HTERT RPE-1 (cell line): ENCODE measurements around the gene MAP3K5.

Source experiments
- in situ Hi-C: fragments of 300-500 bp; cut with MboI; formaldehyde crosslinking; loops from 4 replicates; pipeline ENCODE4 v1.14.3; 2020; ENCODE audit warnings: low sequenced_read_pairs

MAP3K5 gene

DNA sequence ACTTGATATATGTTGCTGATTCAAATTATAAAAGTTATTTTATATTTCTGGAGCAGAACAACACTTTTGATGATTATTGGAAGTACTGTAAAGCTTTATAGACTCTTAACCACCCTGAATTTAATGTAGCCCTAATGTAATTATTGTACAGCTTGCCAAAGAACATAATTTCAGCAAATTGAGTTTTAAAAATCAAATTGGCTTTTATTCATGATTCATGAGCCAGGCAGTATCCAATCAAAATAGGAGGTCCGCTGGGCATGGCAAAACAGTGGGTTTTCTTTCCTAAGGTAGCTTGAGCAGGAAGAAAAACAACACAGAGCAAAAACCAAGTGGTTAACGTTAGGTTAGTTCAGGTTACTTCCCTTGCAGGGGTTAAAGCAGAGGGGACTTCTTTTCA lies 177.3 kb downstream of the MAP3K5 start:
- in situ Hi-C loops = no loop called here

GRCh38 chr6:136614350-136614749 lies 177.9 kb downstream of the MAP3K5 start:
- in situ Hi-C loops = no loop called here

DNA sequence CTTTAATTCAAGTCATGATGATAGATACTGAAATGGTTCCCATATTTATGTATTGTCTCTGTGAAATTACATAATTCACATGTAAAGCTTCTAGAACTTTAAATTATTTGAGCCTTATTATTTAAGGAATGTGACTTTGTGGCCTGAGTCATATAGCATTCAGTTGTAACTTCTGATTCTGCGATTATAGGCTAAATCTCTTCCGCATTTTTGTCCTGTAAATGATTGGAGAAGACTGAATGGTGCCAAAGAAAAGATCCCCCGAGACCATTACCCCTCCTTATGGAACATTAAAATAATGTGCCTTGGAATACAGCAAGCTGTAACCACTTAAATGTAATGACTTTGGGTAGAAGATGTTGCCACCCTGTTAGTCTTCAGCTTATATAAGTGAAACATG lies 178.8 kb downstream of the MAP3K5 start:
- in situ Hi-C loops = no loop called here

DNA sequence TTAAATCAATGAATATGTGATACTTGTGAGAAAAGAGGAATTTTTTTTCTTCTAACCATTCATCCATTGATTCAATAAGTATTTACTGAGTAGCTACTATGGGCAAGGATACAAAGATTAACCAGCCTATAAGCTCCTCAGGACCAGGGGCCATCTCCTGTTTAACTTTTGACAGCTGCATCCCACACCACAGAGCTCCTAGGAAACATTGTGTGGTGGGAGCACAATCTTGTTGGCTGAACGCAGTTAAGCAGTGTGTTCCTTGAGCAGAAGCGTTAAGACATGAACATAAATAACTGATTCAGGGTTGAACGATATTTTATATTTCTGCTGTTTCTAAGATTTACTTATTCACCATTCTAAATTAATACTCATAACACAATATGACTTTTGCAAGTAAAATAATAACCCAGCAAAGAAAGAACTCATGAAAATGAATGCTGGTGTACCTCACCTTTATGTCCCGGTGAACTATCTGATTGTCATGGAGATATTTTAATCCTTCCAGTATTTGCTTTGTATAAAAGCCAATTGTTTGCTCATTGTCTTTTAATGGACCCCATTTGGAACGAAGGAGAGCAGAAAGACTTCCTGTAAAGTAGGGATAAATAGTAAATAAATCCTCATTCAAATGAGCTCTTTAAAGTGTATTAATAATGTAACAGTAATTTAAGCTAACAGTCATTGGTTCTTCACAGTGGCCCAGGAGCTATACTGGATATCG lies 179.4 kb downstream of the MAP3K5 start:
- in situ Hi-C loops = no loop called here

DNA sequence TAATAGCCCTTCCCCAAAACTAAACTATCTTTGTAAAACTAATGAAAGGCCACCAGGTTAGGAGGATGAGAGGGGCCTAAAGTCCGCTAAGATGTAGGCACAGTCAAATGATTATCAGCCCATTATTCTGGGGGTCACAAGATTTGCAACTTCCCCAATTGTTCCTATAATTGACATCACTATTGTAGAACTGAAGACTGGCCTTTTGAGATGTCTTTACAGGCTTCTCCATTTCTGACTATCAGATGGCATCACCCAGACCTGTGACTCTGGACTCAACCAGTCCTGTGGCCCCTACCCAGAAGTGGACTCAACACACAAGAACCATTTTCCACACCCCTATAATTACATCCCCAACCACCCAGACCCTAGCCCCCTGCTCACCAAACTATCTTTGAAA lies 180.5 kb downstream of the MAP3K5 start:
- in situ Hi-C loops = no loop called here

DNA sequence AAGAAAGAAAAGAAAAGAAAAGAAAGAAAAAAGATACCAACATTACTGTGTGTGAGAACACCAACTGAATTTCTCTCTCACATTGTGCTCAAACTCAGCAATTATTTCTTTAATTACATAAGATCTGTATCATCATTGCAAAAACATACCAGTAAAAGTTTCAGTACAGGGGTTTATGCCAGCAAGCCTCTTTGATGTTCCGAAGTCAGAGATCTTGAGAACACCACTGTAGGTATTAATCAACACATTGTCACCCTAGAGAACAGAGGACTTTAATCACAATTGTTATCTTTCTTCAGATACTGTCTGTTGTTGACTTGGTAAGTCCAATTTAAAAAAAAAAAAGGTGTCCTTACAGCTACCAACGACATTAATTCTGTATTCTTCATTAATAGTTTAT lies 181.1 kb downstream of the MAP3K5 start:
- in situ Hi-C loops = no loop called here

- in situ Hi-C loops = no loop called here
Observed at GRCh38 chr6:136609873-136610706, 182.2 kb downstream of the MAP3K5 start.

DNA sequence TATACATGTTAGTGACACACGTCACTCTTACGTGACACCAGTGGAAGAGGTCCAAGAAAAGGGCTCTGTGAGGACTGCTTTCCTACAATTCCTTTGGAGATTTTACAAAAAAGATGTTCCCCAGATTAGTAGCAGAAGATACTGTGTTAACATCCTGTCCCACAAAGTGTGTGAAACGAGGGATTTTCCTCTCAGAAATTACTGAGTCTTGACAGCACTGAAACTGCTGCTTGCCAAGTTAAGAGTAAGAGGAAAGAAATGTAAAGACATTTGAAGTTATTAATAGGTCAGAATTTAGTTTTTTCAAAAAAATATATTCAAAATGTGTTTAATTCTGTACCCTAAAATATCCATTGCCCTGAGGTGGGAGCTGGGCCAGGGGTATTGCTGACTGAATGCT lies 183.3 kb downstream of the MAP3K5 start:
- in situ Hi-C loops = no loop called here

GRCh38 chr6:136607932-136608772 lies 184.1 kb downstream of the MAP3K5 start:
- in situ Hi-C loops = no loop called here

DNA sequence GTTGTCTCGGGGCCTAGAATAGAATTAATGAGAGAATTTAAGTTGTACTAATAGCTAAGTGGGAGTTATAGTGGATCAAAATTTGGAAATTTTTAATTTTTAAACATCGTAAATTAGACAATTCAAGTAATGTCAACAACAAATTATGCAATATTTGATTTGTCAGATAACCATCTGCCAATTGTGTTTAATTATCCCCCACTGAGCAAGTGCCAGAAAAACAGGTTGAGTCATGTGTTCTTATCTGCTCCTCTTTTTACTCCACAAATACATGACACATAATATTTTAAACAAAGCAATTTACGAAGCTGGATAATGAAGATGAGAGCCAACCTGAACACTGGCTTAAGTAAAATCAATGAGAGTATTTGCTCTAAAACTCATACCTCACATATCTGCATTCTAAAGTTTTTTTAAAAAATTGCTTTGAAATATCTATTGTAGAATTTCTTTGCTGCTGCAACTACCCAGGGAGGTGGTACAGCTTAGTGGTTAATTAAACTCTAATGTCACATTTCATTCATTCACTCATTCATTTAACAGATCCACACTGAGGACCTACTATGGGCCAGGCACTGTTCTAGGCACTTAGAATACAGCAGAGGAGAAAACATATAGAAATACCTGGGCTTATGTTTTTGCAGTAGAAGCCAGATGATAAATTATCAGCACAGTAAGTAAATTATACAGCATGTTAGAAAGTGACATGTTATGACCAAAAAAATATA lies 184.9 kb downstream of the MAP3K5 start:
- in situ Hi-C loops = no loop called here

- in situ Hi-C loops = no loop called here
Observed at GRCh38 chr6:136604928-136605510, 187.3 kb downstream of the MAP3K5 start.

DNA sequence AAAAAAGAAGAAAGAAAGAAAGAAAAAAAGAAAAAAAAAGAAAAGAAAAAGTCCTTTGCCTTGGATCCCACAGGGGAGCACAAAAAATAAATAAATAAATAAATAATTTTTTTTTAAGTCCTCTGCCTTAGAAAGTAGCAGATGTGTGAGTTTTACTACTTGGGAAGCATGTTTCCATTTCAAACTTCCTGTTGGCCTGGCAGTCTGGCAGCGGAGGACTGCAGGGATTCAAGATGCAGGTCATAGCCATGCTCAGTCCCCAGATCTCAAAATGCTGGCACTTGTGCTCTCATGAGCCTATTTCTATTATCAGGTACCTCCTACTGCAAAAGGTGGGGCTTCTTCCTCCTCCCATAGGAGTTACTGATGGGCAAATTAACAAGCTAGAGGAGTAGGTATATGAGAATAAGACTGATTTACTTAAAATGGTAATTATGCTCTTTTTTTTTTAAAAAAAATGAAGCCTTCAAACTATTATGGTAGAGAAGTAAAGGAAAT lies 187.9 kb downstream of the MAP3K5 start:
- in situ Hi-C loops = no loop called here

DNA sequence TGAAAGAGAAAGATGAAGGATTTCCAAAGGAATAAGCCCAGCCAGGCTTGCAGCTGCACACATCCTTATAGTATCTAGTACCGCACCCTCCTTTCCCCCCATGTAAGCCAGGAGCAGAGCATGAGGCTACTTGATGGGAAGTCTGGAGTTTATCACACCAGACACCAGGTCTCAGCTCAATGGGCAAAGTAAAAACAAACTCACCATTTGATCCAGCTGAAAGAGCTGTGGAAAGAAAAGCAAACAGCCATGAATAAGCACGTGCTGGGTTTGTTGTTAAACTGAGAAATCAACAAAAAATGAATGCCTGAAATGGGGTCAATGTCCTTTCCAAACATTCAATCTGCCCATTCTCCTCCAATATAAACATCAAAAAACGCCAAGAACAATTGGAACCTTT lies 191.5 kb downstream of the MAP3K5 start:
- in situ Hi-C loops = no loop called here

DNA sequence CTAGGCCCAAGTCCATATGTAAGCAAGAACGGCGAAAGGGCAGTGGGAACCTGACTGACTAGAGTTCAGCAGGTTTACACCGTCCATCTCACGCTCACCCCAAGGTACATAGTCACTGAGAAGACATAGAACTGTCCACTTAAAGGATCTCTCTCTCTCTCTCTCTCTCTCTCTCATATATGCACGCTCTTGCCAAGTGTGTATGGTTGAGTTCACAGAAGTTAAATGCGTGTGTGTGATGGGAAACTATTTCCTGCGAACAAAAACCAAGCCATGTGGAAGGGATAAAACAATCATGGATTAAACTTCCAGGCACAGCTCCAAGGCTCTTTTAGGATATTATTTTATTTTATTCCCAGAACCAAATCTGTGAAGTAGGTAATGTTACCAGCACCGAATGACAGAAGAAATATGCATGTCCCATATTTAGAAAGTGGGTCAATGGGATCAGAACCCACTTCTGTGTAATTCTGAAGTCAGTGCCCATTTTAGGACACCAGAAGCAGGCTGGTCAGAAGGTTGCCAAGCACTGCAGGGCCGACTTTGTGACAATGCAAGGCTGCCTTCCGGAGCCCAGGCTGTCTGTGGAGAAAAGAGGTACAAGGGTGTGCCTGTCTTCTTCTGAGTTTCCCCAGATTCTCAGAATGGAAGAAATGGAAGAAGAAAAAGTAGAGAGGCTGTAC lies 192.8 kb downstream of the MAP3K5 start:
- in situ Hi-C loops = no loop called here

DNA sequence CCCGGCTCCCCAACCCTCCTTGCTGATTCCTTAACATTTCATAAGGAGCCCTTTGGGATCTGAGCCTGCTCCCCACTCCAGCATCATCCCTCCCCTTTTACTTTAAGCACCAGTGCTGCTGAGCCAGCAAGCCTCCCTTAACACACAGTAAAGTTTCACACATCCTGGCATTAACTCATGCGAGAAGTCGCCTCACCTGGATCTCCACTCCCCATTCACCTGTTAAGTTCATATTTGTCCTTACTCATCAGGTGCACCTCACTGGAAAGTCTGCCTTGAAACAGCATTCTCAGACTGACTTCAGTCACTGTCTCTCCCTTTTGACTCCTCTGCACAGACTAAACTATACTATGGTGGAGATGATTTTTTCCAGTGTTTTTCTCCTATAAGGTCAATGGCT lies 194.2 kb downstream of the MAP3K5 start:
- in situ Hi-C loops = no loop called here

DNA sequence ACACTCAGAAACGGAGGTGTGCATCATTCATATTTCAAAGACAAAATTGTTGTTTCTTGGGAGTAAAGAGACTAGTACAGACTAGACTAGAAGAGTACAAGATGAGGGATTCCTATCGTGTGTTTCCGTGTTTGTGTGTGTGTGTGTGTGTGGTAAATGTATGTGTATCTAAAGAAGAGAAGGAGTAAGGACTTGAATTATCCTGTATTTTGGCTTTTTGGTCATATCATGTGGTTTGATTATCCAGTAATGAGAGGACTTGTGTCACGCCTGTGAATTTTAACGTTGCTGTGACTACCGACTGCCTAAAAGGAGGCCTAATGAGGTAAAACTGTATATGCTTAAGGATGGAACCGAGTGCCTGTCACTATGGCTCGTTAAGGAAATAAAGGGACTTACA lies 197.6 kb downstream of the MAP3K5 start:
- in situ Hi-C loops = no loop called here

DNA sequence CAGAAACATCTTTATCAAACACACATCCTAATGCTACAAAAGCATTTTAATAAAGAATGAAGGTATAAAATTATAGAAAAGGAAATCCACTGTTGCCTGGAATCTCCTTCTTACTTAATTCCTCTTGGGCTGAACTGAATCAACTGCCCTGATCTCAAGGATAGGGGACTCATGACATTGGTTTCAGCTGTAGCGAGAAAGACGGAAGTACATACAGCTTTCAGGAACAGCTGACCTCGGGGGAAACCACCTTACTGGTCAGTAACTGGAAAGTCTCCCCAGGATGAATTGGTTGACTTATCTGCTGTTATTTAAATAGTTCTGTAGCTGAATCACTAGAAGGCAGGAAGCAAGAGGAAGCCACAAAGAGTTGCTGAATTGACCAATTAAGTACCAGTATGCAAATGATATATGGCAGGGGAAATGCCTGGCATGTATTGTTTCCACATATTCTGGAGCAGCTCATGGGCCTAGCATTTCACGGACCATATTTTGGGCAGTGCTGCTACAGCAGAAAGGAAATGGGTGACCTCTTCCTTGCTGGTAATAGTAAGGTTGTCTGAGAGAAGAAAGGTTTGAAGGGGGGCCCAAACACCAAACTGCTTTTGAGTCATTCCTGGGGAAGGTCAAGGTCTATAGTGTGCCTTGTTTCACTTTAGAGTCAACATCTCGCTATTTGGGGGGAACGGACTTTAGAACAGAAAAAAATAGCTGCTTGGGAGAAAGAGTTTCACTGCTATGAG lies 198.4 kb downstream of the MAP3K5 start:
- in situ Hi-C loops = no loop called here

DNA sequence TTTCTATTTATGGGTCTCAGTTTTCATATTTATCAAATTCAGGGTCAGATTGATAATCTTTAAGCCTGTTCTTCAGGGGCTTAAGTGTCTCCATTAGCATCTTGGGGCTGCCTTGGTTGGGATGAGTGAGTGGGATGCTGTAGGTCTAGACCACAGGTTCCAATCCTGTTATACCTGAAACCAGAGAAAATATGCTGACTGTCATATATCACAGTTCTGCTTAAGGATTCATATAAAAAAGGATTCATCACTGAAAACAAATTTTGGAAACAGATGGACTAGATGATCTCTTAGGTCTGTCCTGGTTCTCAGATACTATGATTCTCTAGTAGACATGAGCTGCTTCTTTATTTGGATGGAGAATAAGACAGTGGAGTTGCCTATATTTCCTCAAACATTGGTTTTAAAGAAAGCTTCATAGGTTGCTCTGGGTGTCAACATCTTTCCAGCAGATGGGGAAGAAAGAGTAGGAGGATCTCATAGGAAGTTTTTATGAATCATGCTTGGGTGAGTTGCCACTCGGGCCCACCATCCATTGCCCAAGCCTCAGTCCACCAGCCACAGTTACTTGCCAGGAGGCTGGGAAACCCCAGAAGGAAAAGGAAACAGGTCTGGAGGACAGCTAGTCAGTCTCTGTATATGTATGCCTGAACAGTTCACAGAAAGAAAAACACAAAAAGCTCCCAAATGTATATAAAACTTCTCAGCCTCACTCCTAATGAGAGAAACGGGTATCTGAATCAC lies 199.2 kb downstream of the MAP3K5 start:
- in situ Hi-C loops = no loop called here
